GM21367 (cell line): ENCODE results near the gene VTI1A.

Experiments used
- ATAC-seq: cut with Tn5 transposase; IDR thresholded peaks from one replicate; pipeline ENCODE4 v1.9.1; 2021; ENCODE audit not compliant: unreplicated experiment

The VTI1A gene

DNA sequence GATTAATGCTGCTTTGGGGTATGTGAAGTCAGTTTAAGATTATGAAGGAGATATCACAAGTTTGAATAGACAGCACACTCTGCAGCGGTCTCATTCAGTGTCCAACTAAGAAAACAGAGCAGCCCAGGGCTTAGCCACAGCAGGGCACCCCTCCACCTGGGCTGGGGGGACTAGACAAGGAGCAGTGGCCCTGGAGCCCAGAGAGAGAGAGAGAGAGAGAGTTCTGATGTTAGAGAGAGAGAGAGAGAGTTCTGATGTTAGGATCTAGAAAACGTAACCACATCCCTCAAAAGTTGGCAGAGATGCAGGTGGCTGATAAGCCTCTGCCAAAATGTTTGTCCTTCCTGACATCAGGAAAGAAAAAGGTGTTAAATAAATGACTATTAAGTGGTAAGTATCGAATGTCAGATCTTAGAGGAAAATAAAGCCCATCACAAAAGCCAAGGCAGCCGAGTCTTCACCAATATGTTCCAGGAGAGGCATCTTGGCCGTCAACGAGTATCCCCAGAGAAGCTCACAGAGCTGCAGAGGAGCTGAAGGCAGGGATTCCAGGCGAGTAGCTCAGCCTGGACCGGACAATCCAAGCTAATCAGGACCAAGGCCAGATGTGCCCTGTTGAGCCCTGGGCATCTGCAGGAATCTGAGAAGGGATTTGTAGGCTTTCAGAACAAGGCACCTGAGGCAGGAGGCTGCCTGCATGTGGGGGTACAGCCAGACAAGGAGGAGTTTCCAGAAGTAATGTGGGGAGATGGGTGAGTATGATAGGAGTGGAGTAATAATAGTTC is 352.9 kb downstream of the VTI1A start:
- no peak for ATAC-seq

DNA sequence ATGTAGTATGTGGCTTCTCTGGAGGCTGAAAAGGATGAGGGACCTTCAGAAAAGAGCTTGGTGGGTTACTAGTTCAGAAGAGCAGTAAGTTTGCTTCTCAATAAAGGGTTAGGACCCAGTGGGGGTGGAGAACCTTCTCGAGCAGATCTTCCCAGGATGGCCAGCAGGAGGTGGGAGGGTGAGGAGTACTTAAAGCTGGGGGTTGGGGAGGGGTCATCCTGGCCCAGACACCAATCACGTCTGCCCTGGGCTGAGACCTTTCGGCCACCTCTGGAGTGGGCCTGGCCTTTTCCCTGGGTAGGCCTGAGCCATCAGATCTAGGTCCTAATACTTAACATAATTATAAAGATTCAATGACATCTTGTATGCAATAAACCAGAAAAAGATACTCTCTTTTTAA is 354.0 kb downstream of the VTI1A start:
- ATAC-seq, result no peak

DNA sequence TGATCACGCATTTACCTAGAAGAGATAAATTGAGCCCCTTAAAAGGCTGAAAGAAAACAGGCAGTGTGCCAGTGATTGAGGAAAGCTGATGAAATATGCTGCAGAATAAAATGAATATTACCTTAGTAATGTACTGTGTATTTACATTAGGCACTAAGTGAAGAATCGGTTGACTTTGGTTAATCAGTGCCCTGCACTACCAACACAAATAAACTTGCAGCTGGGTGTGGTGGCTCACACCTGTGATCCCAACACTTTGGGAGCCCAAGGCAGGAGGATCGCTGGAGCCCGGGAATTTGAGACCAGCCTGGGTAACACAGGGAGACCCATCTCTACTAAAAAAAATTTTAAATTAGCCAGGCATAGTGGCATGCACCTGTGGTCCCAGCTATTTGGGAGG is 354.7 kb downstream of the VTI1A start:
- no peak for ATAC-seq

DNA sequence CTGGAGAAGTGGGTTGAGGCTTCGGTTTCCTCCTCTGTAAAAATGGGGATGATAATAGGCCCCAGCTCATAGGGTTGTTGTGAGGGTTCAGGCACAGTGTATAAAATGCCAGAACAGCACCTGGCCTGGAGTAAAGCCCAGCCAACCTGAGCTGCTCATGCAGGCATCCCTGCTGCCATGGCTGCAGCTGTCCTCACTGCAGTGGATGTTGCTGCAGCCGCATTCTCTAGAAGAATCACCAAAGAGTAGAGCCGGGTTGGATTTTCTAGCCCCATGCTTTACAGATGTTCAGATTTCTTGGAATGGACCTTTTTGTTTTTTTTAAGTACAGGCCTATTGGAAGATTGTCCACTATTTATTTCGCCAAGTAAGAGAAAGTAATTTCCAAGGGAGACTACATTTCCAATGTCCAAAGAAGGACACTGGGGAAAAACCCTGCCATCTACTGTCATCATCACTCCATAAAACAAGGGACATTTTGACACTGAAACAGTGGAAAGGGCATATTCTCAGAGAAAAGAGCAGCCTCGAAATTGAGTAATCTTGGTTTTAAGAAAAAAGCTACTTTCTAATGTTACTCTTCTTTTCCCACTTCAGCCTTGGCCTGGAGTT is 355.5 kb downstream of the VTI1A start:
- ATAC-seq, result no peak

DNA sequence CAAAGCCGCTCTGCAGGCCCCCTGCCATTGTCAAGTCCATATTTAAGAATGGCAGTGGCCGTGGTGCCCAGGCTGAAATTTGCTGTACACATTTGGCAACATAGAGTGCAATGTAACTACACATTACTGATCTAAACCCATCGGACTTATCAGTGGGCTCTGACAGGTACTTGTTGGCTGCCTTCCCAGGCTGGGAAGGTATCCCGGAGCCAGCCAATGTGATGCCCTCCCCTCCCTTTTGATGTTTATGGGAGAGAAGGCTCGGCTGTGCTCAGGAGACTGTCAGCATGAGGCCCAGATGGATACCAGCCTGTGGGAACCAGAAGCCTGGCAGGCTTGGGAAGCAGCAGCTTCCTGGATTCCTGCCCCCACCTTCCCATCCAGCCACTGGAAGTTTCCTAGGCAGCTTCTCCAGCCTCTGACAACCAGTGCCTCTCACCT is 357.0 kb downstream of the VTI1A start:
- no peak for ATAC-seq

DNA sequence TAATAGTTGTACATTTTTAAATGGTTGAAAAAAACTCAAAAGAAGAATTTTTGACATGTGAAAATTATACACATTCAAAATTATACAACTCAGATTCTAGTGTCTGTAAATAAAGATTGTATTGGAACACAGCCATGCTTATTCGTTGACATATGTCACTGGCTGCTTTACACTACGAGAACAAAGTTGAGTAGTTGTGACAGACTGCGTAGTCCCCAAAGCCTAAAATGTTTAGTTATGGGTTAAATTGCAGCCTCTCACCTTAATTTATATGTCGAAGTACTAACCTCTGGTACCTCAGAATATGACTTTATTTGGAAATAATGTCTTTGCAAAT is 358.2 kb downstream of the VTI1A start:
- no peak for ATAC-seq

DNA sequence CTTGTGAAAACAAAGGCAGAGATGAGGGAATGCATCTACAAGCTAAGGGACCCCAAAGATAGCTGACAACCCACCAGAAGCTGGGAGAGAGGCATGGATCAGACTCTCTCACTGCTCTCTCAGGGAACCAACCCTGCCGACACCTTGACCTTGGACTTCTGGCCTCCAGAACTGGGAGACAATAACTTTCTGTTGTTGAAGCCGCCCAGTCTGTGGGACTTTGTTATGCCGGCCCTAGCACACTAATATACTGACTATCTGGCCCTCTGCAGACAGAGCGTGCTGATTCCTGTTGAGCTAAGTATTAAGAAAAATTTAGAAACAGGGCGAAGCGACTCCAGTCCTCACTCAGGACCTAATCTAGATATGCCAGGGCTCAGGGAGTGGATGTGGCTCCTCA is 358.7 kb downstream of the VTI1A start:
- no peak for ATAC-seq

DNA sequence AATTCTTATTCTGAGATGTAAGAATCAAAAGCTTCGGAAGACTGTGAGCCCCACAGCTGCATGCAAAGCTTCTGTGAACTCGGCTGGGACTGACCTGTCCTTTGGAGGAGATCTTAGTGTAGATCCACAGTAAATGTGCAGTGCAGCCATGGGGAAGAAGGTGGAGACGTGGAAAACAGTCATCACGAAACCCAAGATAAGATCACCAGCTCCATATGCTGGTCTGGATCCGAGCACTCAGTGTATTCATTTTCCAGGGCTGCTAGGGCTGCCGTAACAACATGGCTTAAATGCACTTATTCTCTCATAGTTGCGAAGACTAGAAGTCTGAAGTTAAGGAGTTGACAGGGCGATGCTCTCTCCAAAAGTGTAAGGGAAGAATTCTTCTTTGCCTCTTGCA is 360.0 kb downstream of the VTI1A start:
- no peak for ATAC-seq

DNA sequence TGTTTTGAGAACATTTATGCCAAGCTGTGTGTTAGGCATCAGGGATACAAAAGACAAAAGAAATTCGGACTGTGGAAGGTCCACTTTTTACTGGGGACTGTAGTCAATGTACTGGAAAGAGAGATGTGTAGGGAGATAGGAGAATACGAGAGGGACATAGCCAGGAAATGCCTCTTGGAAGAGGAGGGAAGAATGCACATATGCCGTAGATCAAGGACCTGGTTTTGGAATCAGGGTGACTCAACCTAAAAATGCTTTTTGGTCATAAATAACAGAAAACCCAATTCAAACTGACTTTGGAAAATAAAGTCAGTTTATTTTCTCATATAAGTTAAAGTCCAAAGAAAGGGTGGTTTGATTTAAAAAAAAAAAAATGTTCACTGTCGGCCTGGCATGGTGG is 362.7 kb downstream of the VTI1A start:
- no peak for ATAC-seq

DNA sequence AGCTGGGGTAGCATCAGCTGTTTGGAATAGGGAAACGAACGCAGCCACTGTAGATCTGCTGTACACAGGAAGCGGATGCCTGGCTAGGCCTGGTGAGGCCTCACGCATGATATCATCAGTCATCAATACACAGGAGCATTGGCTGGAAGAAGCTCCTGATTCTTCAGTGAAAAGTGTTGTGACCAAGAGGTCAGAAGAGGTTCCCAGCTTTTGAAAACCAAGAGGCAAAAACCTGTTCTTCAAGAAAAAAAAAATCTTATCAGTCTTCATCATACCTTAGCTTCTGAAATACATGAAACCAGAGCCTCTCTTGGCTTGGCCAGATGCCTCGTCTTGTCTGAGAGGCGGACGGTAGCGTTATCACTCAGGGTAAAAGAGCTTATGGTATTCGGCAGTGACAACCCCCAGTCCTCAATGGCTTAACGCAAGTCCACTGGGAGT is 363.7 kb downstream of the VTI1A start:
- ATAC-seq, result no peak

DNA sequence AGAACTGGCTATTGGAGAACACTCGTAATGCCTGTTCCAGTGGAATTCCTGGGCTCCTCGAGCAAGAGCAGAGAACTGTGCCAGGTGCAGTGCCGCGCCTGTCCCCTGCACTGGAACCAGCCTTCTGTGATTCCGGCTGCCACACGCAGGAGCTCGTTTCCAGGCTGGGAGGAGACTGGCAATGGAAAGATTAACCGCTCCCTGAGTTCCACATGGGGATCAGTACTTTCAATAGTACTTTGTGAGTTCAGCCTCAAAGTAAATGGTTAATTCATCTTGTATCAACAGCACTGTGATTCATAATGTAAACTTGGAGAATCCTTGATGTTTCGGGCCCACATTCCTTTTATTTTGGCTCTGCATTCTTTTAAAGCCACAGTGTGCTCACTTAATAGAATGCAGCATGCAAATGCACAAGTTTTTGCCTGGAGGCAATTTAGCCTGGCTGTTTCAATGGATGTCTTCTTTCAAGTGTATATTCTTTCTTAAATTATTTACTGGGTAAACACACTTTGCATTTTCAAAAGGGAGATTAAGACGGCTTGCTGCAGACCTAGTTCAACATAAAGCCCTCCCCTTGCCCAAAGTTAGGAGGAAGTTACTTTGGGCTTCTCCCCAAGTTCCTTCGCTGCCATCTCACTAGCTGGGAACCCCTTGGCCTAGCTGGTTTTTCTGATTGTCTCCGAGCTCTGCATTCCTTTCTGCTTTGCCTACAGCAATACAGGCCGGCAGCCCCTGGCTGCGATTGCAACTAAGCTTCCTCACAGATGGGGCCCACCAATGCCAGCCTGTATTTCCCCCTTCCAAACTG is 364.9 kb downstream of the VTI1A start:
- no peak for ATAC-seq

DNA sequence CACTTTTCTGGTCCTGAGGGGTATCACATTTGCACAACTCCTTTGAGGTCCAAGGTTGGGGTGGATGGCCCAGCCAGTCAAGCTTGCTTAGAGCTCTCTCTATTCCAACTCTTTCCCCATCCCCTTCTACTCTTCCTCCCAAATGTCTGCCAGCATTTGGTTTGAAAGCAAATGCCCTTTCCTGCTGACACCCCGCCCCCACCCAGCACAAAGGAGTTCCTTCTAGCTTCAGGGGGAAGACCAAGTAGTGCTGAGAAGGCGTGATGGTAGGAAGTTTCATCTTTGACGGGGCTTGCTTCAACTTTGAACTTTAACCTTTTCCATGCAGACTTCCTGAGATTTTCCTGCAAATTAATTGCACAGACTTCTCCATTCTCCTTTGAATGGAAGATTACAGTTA is 365.6 kb downstream of the VTI1A start:
- ATAC-seq, result no peak

DNA sequence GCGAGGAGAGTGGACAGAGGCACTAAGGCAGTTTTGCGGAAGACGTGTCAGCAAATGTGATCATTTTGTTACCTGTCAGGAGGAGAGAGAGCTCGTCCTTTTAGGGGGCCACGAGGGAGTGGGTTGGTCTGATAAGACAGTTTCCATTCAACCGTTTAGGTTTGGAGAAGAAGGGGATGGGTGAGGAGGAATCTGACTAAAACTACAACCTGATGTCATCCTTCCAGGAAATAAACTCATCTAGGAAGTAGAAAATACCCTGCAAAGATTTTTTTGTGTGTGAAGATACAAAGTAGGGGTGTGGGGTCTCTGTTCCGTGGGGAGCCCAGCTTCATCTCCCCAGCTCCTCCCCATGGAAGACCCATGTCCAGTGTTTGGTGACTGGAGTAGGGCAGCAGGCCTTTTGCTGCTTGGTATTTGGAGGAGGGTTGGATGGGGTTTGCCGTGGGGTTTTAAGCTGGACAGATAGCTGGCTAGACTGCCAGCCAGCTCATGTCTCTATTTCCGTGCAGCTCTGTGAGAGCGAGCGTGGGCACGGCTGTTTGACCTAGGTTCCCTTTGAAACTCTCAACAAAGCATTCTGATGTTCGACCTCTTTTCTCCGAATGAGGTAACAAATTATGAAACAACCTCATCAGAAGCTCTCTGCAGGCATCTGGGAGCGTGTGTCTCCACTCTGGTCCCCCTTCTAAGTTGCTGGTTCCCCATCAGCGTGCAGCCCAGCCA is 367.0 kb downstream of the VTI1A start:
- no peak for ATAC-seq

DNA sequence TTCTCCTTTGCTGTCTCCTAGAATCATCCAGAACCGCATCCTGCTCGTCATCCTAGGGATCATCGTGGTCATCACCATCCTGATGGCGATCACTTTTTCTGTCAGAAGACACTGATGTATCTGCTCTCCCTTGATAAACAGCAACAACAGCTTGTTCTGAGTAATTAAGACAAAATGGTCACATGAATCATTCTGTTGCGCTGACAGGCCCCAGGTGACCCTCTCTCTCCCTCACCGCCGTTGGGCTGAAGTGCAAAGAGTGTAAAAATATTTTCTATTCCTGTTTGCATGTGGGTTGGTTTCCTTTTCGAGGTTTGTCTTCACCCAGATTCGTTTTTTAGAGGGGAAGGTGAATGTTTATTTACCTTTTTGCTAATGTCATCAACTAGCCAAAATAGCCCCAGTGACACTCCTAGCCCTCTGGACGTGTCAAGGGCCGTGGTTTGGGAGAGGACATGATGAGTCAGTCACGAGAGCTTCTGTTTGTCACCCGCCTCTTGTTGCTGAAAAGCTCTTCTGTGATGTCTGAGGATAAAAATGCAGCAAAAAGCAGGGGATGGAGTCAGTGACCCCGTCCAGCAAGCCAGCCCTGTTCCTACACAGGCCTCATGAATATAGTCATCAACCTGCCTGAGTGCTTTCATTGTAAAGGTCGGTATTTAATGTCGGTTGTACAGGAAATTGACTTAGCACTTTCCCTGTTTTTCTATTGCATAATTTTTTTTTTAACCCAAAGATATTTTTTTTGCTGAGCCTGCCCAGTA is 368.4 kb downstream of the VTI1A start:
- ATAC-seq, result no peak

DNA sequence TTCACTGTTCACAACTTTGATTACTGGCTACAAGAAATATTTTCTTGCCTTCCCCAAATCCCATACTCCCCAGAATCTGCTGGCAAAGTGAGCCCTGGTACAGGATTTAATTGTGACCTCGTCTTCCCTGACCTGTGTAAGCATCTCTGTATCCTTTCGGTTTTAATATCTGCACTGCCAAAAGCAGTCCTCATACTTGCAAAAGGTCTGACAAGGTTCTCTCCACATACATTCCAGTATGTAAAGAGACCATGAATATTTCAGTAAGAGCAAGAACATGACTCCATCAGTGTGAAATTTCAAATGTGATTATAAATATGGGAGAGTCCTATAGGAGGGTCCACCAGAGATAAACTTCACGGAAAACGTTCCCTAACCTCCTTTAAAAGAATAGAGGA is 369.0 kb downstream of the VTI1A start:
- no peak for ATAC-seq

DNA sequence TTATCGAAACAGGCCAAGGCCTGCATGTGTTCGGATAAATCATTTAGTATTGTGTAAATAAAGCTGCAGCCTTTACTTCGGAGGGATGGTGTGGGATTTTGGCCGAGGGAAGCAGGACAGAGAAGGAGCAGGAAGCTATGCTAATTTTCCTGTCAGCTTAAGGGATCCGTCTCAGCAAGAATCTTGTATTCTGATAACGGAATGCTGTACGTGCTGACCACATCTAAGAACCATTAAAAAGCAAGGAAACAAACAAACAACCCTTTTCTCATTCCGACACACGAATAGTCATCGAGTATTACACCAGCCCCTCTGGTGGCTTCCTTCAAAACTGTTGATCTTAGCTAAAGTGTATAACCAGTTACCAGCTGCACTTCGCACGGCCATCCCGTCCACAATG is 369.9 kb downstream of the VTI1A start:
- ATAC-seq, result no peak

DNA sequence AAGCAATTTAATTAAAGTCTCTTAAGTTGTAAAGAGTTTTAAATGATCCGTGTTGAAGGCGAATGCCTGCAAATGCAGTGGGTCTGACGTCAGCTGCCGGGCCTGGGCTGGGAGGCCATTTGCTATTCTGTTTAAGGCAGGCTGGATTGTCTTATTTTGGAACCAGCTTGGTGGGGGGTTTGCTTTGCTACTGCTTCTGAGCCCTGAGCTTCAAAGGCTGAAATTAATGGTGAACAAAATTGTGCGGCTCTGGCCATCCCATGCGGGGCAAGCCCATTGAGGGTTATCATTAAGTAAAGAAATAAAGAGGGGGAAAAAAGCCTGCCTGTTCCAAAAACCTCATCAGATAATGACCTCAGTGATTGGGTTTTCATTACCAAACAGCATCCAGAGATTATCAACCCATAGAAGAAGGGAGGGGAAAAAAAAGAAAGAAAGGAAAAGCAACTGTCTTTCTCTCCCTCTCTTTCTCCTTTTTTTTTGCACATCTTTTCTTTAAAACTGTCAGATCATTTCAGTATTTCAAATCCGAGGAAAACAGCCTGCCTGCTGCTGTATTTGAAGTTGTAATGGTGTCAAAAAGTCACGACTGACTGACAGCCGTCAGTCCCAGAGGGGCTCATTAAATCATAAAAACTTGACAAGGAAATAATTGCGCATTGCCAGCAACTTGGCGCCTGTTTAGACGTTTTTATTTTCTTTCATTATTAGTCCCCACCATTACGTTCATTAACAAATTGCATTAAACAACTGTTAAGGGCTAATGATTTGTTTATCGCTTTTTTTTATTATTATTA is 371.2 kb downstream of the VTI1A start:
- no peak for ATAC-seq

DNA sequence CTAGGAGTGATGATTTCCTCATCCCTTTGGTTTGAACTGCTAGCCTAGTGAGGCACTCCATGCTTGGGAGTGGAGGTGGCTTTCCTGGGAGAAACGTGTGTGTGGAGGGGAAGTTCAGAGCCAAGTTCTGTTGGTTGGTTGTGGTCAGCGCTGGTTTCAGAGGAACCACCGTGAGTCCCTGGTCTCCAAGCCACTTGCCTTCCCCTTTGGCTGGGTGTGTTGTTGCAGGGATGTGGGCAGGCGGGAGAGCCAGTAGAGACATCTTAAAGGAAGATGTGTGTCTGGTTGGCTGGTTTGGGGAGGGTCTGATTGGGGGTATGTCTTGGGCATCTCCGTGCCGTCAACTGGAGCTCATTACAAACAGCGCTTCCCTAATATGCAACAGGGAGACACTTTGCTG is 372.2 kb downstream of the VTI1A start:
- no peak for ATAC-seq

DNA sequence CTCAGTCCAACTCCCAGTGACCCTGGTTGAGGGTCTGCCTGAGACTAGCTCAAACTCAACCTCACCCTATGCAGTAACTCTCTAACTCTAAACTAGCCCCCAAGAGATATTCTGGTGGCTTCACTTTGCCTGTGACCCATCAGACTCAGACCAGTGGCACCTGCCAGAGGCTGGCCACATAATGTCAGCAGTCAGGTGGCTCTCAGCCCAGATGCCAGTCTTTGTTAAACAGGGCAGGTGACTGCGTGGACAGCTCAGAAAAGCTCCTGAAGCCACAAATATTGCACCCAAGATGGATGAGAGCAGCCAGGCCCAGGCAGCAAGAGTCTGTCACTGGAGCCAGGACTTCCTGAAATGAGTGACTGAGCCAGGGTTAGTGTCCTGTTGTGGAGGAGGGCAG is 373.3 kb downstream of the VTI1A start:
- ATAC-seq, result no peak

DNA sequence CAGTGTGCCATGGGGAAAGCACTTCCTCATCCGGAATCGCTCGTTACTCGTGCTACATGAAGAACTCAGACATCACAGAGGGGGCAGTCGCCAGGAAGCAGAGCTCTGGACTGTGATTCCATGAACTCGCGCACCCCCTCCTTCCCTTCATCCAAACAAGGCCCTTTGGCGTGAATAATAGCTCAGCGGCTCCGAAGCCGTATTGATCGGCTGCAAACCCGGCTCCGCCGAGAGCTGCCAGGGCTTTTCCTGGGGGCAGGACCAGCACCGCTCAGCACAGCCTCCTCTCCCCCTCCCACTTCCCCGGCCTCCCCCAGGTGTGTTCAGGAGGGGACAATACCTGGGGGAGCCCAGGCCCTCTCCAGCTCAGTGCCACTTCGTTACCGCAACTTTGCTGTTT is 374.0 kb downstream of the VTI1A start:
- ATAC-seq, result no peak
